ENCODE measurements around the gene MUC21.

Gene MUC21

GRCh38 chr6:31033075-31033474 lies 49.6 kb downstream of the MUC21 start:
- Histone ChIP-seq H2BK12ac (ENCODE audit: low read length in 2 of 2) (no peak overlapping the region), H3K4me2 (ENCODE audit: low read length, poor library complexity, severe bottlenecking) (no peak overlapping the region), H3K4me1 (ENCODE audit: control insufficient read depth, insufficient read depth, low read depth, low read length) (peaks cover 6% of the 10 kb centered on the region), H3K27ac (ENCODE audit: low read length, poor library complexity, severe bottlenecking) (no peak overlapping the region), H4K8ac (ENCODE audit: low read length) (no peak overlapping the region), H3K23ac (ENCODE audit: low read length in 2 of 2) (no peak overlapping the region), H2BK5ac (ENCODE audit: low read depth, low read length, poor library complexity, severe bottlenecking) (no peak overlapping the region), H4K91ac (ENCODE audit: low read length) (no peak overlapping the region), H3K14ac (ENCODE audit: low read length in 2 of 2) (no peak overlapping the region), H3K9me3 (ENCODE audit: control insufficient read depth, low read length) (peaks cover 8% of the 10 kb centered on the region), H3K79me1 (replicated peaks; ENCODE audit: low read length, poor library complexity, severe bottlenecking) (no peaks in the 10 kb centered on the region), H3K4me3 (ENCODE audit: insufficient read depth in 1 of 2, low read depth in 1 of 2, low read length in 2 of 2) (no peak overlapping the region), H3K9ac (ENCODE audit: low read length) (no peak overlapping the region), H2AK5ac (ENCODE audit: low read length, severe bottlenecking) (no peak overlapping the region), H3K27me3 (ENCODE audit: control insufficient read depth in 1 of 2, insufficient read depth in 1 of 2, low read length in 2 of 2) (peaks cover 11 to 25% of the 10 kb centered on the region in 2 experiments), H3K18ac (ENCODE audit: low read depth in 1 of 2, low read length in 2 of 2) (no peak overlapping the region), H3K4ac (ENCODE audit: low read depth in 1 of 2, low read length in 2 of 2) (no peak overlapping the region), H3K36me3 (ENCODE audit: control insufficient read depth in 1 of 2, insufficient read depth in 2 of 2, low read depth in 1 of 2, low read length in 2 of 2) (no peaks in the 10 kb centered on the region), H2BK15ac (ENCODE audit: low read depth, poor library complexity, severe bottlenecking) (no peak overlapping the region), H2AFZ (ENCODE audit: low read depth, low read length) (no peak overlapping the region), H2BK120ac (ENCODE audit: low read depth, low read length) (no peak overlapping the region)
- DNase-seq = no peak
- 81% methylated on average over 4 of the region's 4 CpGs for WGBS

- no peak overlapping the region for H3K14ac ChIP-seq (ENCODE audit: low read length in 2 of 2)
- H2BK12ac ChIP-seq (ENCODE audit: low read length in 2 of 2) = no peak overlapping the region
- no peaks in the 10 kb centered on the region for H3K36me3 ChIP-seq (ENCODE audit: control insufficient read depth in 1 of 2, insufficient read depth in 2 of 2, low read depth in 1 of 2, low read length in 2 of 2)
- H2BK5ac ChIP-seq (ENCODE audit: low read depth, low read length, poor library complexity, severe bottlenecking) = no peak overlapping the region
- H3K4me3 ChIP-seq (ENCODE audit: insufficient read depth in 1 of 2, low read depth in 1 of 2, low read length in 2 of 2) = no peak overlapping the region
- no peak overlapping the region for H2BK120ac ChIP-seq (ENCODE audit: low read depth, low read length)
- peaks cover 0 to 9% of the 10 kb centered on the region in 2 experiments for H3K27me3 ChIP-seq (ENCODE audit: control insufficient read depth in 1 of 2, insufficient read depth in 1 of 2, low read length in 2 of 2)
- no peak for DNase-seq
- H2BK15ac ChIP-seq (ENCODE audit: low read depth, poor library complexity, severe bottlenecking) = no peak overlapping the region
- no peak overlapping the region for H4K91ac ChIP-seq (ENCODE audit: low read length)
- H3K23ac ChIP-seq (ENCODE audit: low read length in 2 of 2) = no peak overlapping the region
- no peaks in the 10 kb centered on the region for H3K9me3 ChIP-seq (ENCODE audit: control insufficient read depth, low read length)
- 86% methylated on average over 3 of the region's 4 CpGs for WGBS
- no peak overlapping the region for H2AFZ ChIP-seq (ENCODE audit: low read depth, low read length)
- no peak overlapping the region for H3K9ac ChIP-seq (ENCODE audit: low read length)
- no peak overlapping the region for H3K27ac ChIP-seq (ENCODE audit: low read length, poor library complexity, severe bottlenecking)
- H3K18ac ChIP-seq (ENCODE audit: low read depth in 1 of 2, low read length in 2 of 2) = no peak overlapping the region
- no peak overlapping the region for H2AK5ac ChIP-seq (ENCODE audit: low read length, severe bottlenecking)
- no peak overlapping the region for H3K4ac ChIP-seq (ENCODE audit: low read depth in 1 of 2, low read length in 2 of 2)
- peaks cover 6% of the 10 kb centered on the region for H3K4me1 ChIP-seq (ENCODE audit: control insufficient read depth, insufficient read depth, low read depth, low read length)
- no peak overlapping the region for H4K8ac ChIP-seq (ENCODE audit: low read length)
- no peak overlapping the region for H3K4me2 ChIP-seq (ENCODE audit: low read length, poor library complexity, severe bottlenecking)
- H3K79me1 ChIP-seq (replicated peaks; ENCODE audit: low read length, poor library complexity, severe bottlenecking) = no peaks in the 10 kb centered on the region
Observed at GRCh38 chr6:31035862-31036497, 52.5 kb downstream of the MUC21 start.

- Histone ChIP-seq H3K9ac (ENCODE audit: low read length) (no peak overlapping the region), H2BK120ac (ENCODE audit: low read depth, low read length) (no peak overlapping the region), H3K27ac (ENCODE audit: low read length, poor library complexity, severe bottlenecking) (peak overlapping the region; percentile 2), H2BK5ac (ENCODE audit: low read depth, low read length, poor library complexity, severe bottlenecking) (no peak overlapping the region), H3K79me1 (replicated peaks; ENCODE audit: low read length, poor library complexity, severe bottlenecking) (no peaks in the 10 kb centered on the region), H2BK12ac (ENCODE audit: low read length in 2 of 2) (no peak overlapping the region), H2AK5ac (ENCODE audit: low read length, severe bottlenecking) (no peak overlapping the region), H4K91ac (ENCODE audit: low read length) (no peak overlapping the region), H3K27me3 (ENCODE audit: control insufficient read depth in 1 of 2, insufficient read depth in 1 of 2, low read length in 2 of 2) (peaks cover 0 to 5% of the 10 kb centered on the region in 2 experiments), H3K23ac (ENCODE audit: low read length in 2 of 2) (no peak overlapping the region), H3K4ac (ENCODE audit: low read depth in 1 of 2, low read length in 2 of 2) (no peak overlapping the region), H3K4me3 (ENCODE audit: insufficient read depth in 1 of 2, low read depth in 1 of 2, low read length in 2 of 2) (no peak overlapping the region), H4K8ac (ENCODE audit: low read length) (no peak overlapping the region), H3K4me1 (ENCODE audit: control insufficient read depth, insufficient read depth, low read depth, low read length) (peaks cover 9% of the 10 kb centered on the region), H2AFZ (ENCODE audit: low read depth, low read length) (no peak overlapping the region), H3K9me3 (ENCODE audit: control insufficient read depth, low read length) (no peaks in the 10 kb centered on the region), H3K18ac (ENCODE audit: low read depth in 1 of 2, low read length in 2 of 2) (no peak overlapping the region), H3K36me3 (ENCODE audit: control insufficient read depth in 1 of 2, insufficient read depth in 2 of 2, low read depth in 1 of 2, low read length in 2 of 2) (no peaks in the 10 kb centered on the region), H3K4me2 (ENCODE audit: low read length, poor library complexity, severe bottlenecking) (no peak overlapping the region), H2BK15ac (ENCODE audit: low read depth, poor library complexity, severe bottlenecking) (no peak overlapping the region), H3K14ac (ENCODE audit: low read length in 2 of 2) (peak overlapping the region in 1 of 2 experiments; percentile 21)
- DNase-seq = no peak
- 95% methylated on average over 7 of the region's 7 CpGs for WGBS
Observed at GRCh38 chr6:31037169-31037568, 53.7 kb downstream of the MUC21 start.

DNA sequence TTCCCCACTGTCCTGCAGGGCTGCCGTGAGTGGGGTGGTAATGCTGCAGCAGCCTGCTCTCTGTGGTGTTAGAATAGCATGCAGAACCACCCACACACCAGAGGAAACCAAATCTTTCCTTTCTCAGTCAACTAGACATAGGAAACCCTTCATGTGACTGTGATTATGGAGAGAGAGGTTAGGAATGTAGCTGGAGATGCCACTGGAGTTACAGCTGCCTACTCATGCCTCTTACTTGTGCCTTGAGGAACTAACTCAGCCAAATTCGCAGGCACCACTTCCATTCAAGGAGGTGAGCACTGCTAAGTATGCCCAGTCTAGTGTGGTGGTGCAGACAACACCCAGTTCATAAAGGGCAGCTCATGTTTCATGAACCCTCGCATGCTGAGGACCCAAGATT lies 54.2 kb downstream of the MUC21 start:
- Histone ChIP-seq H3K27me3 (ENCODE audit: control insufficient read depth in 1 of 2, insufficient read depth in 1 of 2, low read length in 2 of 2) (peaks cover 0 to 3% of the 10 kb centered on the region in 2 experiments), H3K23ac (ENCODE audit: low read length in 2 of 2) (no peak overlapping the region), H2AK5ac (ENCODE audit: low read length, severe bottlenecking) (peak overlapping the region; percentile 38), H2BK5ac (ENCODE audit: low read depth, low read length, poor library complexity, severe bottlenecking) (no peak overlapping the region), H3K4me2 (ENCODE audit: low read length, poor library complexity, severe bottlenecking) (no peak overlapping the region), H4K8ac (ENCODE audit: low read length) (no peak overlapping the region), H2BK12ac (ENCODE audit: low read length in 2 of 2) (peak overlapping the region in 1 of 2 experiments; percentile 31), H3K9me3 (ENCODE audit: control insufficient read depth, low read length) (no peaks in the 10 kb centered on the region), H3K9ac (ENCODE audit: low read length) (no peak overlapping the region), H3K27ac (ENCODE audit: low read length, poor library complexity, severe bottlenecking) (peak overlapping the region; percentile 20), H3K4ac (ENCODE audit: low read depth in 1 of 2, low read length in 2 of 2) (no peak overlapping the region), H3K79me1 (replicated peaks; ENCODE audit: low read length, poor library complexity, severe bottlenecking) (no peaks in the 10 kb centered on the region), H2BK15ac (ENCODE audit: low read depth, poor library complexity, severe bottlenecking) (no peak overlapping the region), H2BK120ac (ENCODE audit: low read depth, low read length) (no peak overlapping the region), H3K18ac (ENCODE audit: low read depth in 1 of 2, low read length in 2 of 2) (no peak overlapping the region), H3K14ac (ENCODE audit: low read length in 2 of 2) (no peak overlapping the region), H3K36me3 (ENCODE audit: control insufficient read depth in 1 of 2, insufficient read depth in 2 of 2, low read depth in 1 of 2, low read length in 2 of 2) (no peaks in the 10 kb centered on the region), H4K91ac (ENCODE audit: low read length) (no peak overlapping the region), H2AFZ (ENCODE audit: low read depth, low read length) (no peak overlapping the region), H3K4me3 (ENCODE audit: insufficient read depth in 1 of 2, low read depth in 1 of 2, low read length in 2 of 2) (no peak overlapping the region), H3K4me1 (ENCODE audit: control insufficient read depth, insufficient read depth, low read depth, low read length) (peaks cover 13% of the 10 kb centered on the region)
- peak; percentile 25 for DNase-seq
- WGBS = 50% methylated on average over 2 of the region's 3 CpGs

All from mesenchymal stem cell (in vitro differentiated cells and primary cell).